Calu3 (cell line): ENCODE results near the gene CNTNAP2. TPM values are rescaled to one million over a fixed set of nuclear protein-coding genes. Genes with fewer than 3 reads are reported as not detected.

Source experiments
- BruUV-seq: library from RNA; stranded (reverse); fragments of 400-500 nt; replicated peaks from 2 replicates; lab custom pipeline; 2021; lab: Mats Ljungman, UMichigan
- CTCF ChIA-PET: fragments of 300-600 bp; sonication (Branson Sonifier 250); formaldehyde crosslinking; loops from one replicate; lab custom pipeline; 2022; ENCODE audit warnings: antibody characterized with exemption; lab: Charles Lee
- DNase-seq: peaks from one replicate; pipeline ENCODE4 v3.0.0; 2022
- H3K27ac Mint-ChIP-seq: one replicate; pipeline ENCODE4 v1.8.0; 2022; ENCODE audit warnings: mixed read lengths; ENCODE audit not compliant: unreplicated experiment
- H3K27me3 Mint-ChIP-seq: one replicate; pipeline ENCODE4 v1.8.0; 2022; ENCODE audit warnings: mixed read lengths; ENCODE audit not compliant: unreplicated experiment
- H3K36me3 Mint-ChIP-seq: one replicate; pipeline ENCODE4 v1.8.0; 2022; ENCODE audit warnings: mild to moderate bottlenecking, moderate library complexity, mixed read lengths; ENCODE audit not compliant: insufficient read depth, unreplicated experiment
- H3K4me1 Mint-ChIP-seq: one replicate; pipeline ENCODE4 v1.8.0; 2022; ENCODE audit warnings: mild to moderate bottlenecking, low read depth, mixed read lengths; ENCODE audit not compliant: unreplicated experiment
- H3K4me3 Mint-ChIP-seq: one replicate; pipeline ENCODE4 v1.8.0; 2022; ENCODE audit warnings: mild to moderate bottlenecking, low read depth, moderate library complexity, mixed read lengths; ENCODE audit not compliant: unreplicated experiment
- H3K9me3 Mint-ChIP-seq: one replicate; pipeline ENCODE4 v1.8.0; 2022; ENCODE audit warnings: low read depth, mixed read lengths; ENCODE audit not compliant: unreplicated experiment
- intact Hi-C: fragments of 100-400 bp; cut with micrococcal nuclease; formaldehyde crosslinking; loops from one replicate; pipeline ENCODE4 v1.10.0; 2022; ENCODE audit not compliant: unreplicated experiment
- total RNA-seq: library from RNA; stranded (reverse); gene quantifications from 2 replicates; pipeline ENCODE4 v1.2.3, GENCODE V29; 2022
- TF ChIP-seq, protein P1 (sequence below): fragments of 200-600 bp; IDR thresholded peaks from one replicate; pipeline ENCODE4 v1.8.0; 2022; ENCODE audit warnings: antibody characterized with exemption; ENCODE audit not compliant: unreplicated experiment

The CNTNAP2 gene
- total RNA-seq, 1 experiment from 2014 or later = 1.1 TPM

DNA sequence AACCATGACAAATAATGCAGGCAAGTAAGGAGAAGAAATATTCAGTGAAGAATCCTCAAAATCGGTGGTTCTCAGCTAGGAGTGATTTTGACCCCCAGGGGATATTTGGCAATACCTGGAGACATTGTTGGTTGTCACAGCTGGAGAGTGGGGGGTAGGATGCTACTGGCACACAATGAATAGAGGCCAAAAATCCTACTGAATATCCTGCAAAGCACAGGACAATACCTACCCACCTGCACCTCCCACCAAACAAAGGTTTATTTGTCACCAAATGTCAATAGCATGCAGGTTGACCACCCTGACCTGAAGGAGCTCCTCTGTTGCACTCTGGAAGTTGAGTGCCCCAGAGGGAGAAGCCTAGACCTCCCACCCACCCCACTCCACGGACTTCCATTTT lies 1028.6 kb downstream of the CNTNAP2 start:
- no TSS peak for BruUV-seq
- no peak overlapping the region for H3K27ac Mint-ChIP-seq
- H3K9me3 Mint-ChIP-seq = peaks cover 24% of the 10 kb centered on the region
- no peaks in the 10 kb centered on the region for H3K36me3 Mint-ChIP-seq
- TF ChIP-seq, protein P1, sequence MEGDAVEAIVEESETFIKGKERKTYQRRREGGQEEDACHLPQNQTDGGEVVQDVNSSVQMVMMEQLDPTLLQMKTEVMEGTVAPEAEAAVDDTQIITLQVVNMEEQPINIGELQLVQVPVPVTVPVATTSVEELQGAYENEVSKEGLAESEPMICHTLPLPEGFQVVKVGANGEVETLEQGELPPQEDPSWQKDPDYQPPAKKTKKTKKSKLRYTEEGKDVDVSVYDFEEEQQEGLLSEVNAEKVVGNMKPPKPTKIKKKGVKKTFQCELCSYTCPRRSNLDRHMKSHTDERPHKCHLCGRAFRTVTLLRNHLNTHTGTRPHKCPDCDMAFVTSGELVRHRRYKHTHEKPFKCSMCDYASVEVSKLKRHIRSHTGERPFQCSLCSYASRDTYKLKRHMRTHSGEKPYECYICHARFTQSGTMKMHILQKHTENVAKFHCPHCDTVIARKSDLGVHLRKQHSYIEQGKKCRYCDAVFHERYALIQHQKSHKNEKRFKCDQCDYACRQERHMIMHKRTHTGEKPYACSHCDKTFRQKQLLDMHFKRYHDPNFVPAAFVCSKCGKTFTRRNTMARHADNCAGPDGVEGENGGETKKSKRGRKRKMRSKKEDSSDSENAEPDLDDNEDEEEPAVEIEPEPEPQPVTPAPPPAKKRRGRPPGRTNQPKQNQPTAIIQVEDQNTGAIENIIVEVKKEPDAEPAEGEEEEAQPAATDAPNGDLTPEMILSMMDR = no peak
- H3K27me3 Mint-ChIP-seq = no peaks in the 10 kb centered on the region
- H3K4me1 Mint-ChIP-seq = no peaks in the 10 kb centered on the region
- no peak overlapping the region for H3K4me3 Mint-ChIP-seq
- intact Hi-C loops = no loop called here
- DNase-seq = no peak
- CTCF ChIA-PET = no interaction called here

DNA sequence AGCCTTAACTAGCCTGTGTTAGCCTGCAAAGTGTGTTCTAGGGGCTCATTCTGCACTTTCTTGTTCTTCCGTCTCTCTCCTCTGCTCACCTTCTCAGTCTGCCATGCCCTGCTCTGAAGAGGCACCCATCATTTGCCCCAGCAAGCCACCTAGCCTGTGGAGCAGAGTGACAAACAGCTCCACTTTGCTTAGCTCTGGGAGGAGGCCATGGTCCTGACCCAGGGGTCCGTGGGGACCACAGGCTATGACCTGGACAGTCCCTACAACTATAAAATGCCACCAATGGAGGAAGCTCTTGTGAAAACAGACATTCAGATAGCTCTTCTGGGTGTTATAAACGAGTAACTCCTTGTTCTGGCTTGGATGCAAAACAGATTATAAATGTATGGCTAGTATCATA lies 1029.6 kb downstream of the CNTNAP2 start:
- BruUV-seq = no TSS peak
- peaks cover 22% of the 10 kb centered on the region for H3K9me3 Mint-ChIP-seq
- no peaks in the 10 kb centered on the region for H3K4me1 Mint-ChIP-seq
- no peaks in the 10 kb centered on the region for H3K27me3 Mint-ChIP-seq
- TF ChIP-seq, protein P1 = no peak
- CTCF ChIA-PET = no interaction called here
- no peaks in the 10 kb centered on the region for H3K36me3 Mint-ChIP-seq
- intact Hi-C loops = no loop called here
- DNase-seq = no peak
- H3K4me3 Mint-ChIP-seq = no peak overlapping the region
- H3K27ac Mint-ChIP-seq = no peak overlapping the region

DNA sequence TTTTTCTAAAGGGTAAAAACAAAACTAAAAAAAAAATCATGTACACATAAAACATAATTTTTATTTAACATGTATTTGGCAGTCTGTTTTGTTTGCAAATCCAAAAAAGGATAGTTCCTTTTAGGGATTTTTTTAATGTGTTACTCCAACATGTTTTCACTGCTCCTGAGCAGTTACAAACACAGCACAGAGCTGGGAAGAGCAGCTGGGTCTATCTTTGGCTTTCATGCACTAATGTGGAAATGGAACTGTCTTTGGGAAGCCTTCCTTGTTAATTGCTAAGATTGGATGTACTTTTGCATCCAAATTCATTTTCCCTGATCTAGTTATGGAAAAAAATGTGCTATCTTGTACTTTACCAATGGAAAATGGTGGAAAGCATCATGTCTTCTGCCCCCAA lies 1035.1 kb downstream of the CNTNAP2 start:
- Mint-ChIP-seq H3K27ac (no peak overlapping the region), H3K4me3 (no peak overlapping the region), H3K9me3 (peaks cover 24% of the 10 kb centered on the region), H3K36me3 (no peaks in the 10 kb centered on the region), H3K4me1 (no peaks in the 10 kb centered on the region), H3K27me3 (no peaks in the 10 kb centered on the region)
- CTCF ChIA-PET = no interaction called here
- TF ChIP-seq, protein P1 = no peak
- no peak for DNase-seq
- intact Hi-C loops = no loop called here
- no TSS peak for BruUV-seq

DNA sequence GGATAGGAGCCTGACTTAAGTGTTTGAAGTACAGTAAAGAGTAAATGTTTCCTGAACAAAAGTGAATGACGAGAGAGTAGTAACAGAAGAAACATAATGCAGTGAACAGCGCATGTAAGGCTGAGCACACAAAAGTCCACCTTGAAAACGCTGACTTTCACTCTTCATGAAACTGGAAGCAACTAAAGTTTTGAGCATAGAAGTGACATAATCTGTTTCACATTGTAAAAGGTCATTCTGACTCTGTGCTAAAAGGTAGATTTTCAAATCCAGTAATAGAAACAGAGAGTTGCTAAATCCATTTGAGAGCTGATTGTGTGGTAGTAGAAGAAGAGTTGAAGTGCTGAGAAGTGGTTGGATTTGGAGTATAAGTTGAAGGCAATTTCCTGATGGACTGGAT lies 1037.0 kb downstream of the CNTNAP2 start:
- no peaks in the 10 kb centered on the region for H3K27me3 Mint-ChIP-seq
- intact Hi-C loops = no loop called here
- BruUV-seq = no TSS peak
- peaks cover 21% of the 10 kb centered on the region for H3K9me3 Mint-ChIP-seq
- CTCF ChIA-PET = no interaction called here
- H3K4me3 Mint-ChIP-seq = no peak overlapping the region
- no peaks in the 10 kb centered on the region for H3K36me3 Mint-ChIP-seq
- no peak overlapping the region for H3K27ac Mint-ChIP-seq
- no peak for DNase-seq
- TF ChIP-seq, protein P1 = no peak
- H3K4me1 Mint-ChIP-seq = no peaks in the 10 kb centered on the region
